NB4 (cell line): ENCODE measurements around the gene CDH23.

Experiments used
- CTCF ChIP-seq: IDR thresholded peaks from one replicate; pipeline ENCODE4 v1.5.1; 2012; ENCODE audit warnings: low read depth, low read length
- MAX ChIP-seq: IDR thresholded peaks from 2 replicates; pipeline ENCODE4 v1.6.1; 2011; ENCODE audit warnings: low read depth, low read length
- MYC ChIP-seq: IDR thresholded peaks from 2 replicates; pipeline ENCODE4 v1.6.1; 2011; ENCODE audit warnings: low read depth, low read length
- POLR2A ChIP-seq: IDR thresholded peaks from 2 replicates; pipeline ENCODE4 v1.6.1; 2011; ENCODE audit warnings: mild to moderate bottlenecking; ENCODE audit not compliant: insufficient read length; ENCODE audit errors: extremely low read depth

GRCh38 chr10:71614946-71615345 is 218.2 kb downstream of the CDH23 start:
- TF ChIP-seq MAX (no peak), CTCF (no peak), POLR2A (no peak), MYC (no peak)
